HepG2 (cell line): ENCODE results near the gene TEX14. TPM values are rescaled to one million over a fixed set of nuclear protein-coding genes. Genes with fewer than 3 reads are reported as not detected.

Experiments used
- ATAC-seq: fragments of 200-7000 bp; cut with Tn5 transposase; 3 replicates; pipeline ENCODE4 v1.9.1; 2020; ENCODE audit warnings: mild to moderate bottlenecking, moderate library complexity
- BruUV-seq: library from RNA; stranded (reverse); fragments of 400-500 nt; replicated peaks from 2 replicates; lab custom pipeline; 2021; lab: Mats Ljungman, UMichigan
- CTCF ChIA-PET: fragments of 300-600 bp; formaldehyde crosslinking; extraction: SDS; loops from one replicate; lab custom pipeline; 2021; ENCODE audit warnings: low total read pairs, inconsistent platforms, low intra/inter-chr PET ratio; lab: Yijun Ruan, JAX
- POLR2A ChIA-PET: fragments of 350-600 bp; sonication (Branson Sonifier 250); formaldehyde crosslinking; loops from one replicate; lab custom pipeline; 2020; ENCODE audit warnings: antibody characterized with exemption, inconsistent platforms; lab: Yijun Ruan, JAX
- DNase-seq: peaks from one replicate; pipeline ENCODE4 v3.0.0-alpha.2; 2015; ENCODE audit warnings: low spot score
- FAIRE-seq: peaks from 3 replicates; lab custom pipeline; 2011; peaks lifted over from hg19 to GRCh38; lab: Jason Lieb, UNC
- H2AFZ ChIP-seq: one replicate; pipeline ENCODE4 v1.6.1; 2011; ENCODE audit warnings: low read length, inconsistent platforms
- H3K27ac ChIP-seq: fragments of 300-600 bp; 3 replicates; pipeline ENCODE4 v1.8.0; 2011; ENCODE audit warnings: mixed run types, mild to moderate bottlenecking, mixed read lengths, low read length, inconsistent platforms; ENCODE audit not compliant: insufficient read depth; ENCODE audit errors: extremely low read length
- H3K27me3 ChIP-seq, 2 experiments: fragments of 200-600 bp in 1 of 2; 2 replicates in 1 of 2; 3 replicates in 1 of 2; pipeline versions ENCODE4 v1.6.0 to v1.8.0; 2011; ENCODE audit warnings: low read length in 2 of 2, mild to moderate bottlenecking in 2 of 2, moderate library complexity in 2 of 2, inconsistent platforms in 1 of 2; ENCODE audit not compliant: insufficient read depth in 2 of 2, control insufficient read depth in 1 of 2
- H3K36me3 ChIP-seq, 2 experiments: fragments of 200-600 bp in 1 of 2; replicated peaks in 1 of 2; 2 replicates in 1 of 2; 3 replicates in 1 of 2; pipeline versions ENCODE4 v1.5.1 to v1.8.0; 2011; ENCODE audit warnings: low read length in 2 of 2, inconsistent platforms in 1 of 2; ENCODE audit not compliant: insufficient read depth in 2 of 2, control insufficient read depth in 1 of 2
- H3K4me1 ChIP-seq: 2 replicates; pipeline ENCODE4 v1.5.1; 2012; ENCODE audit warnings: low read length, inconsistent platforms; ENCODE audit not compliant: insufficient read depth
- H3K4me2 ChIP-seq: 2 replicates; pipeline ENCODE4 v1.6.0; 2011; ENCODE audit warnings: low read depth, low read length, inconsistent platforms
- H3K4me3 ChIP-seq, 3 experiments: fragments of 200-600 bp in 1 of 3; sonication (generic), shearing (Covaris generic) in 1 of 3; replicated peaks in 1 of 3; 2 replicates each; pipeline ENCODE4 v1.5.1; 2011 to 2016; ENCODE audit warnings: low read length in 3 of 3, inconsistent platforms in 2 of 3, low read depth in 2 of 3, mild to moderate bottlenecking in 2 of 3, control low read depth in 1 of 3, mixed read lengths in 1 of 3; ENCODE audit not compliant: insufficient read depth in 1 of 3
- H3K79me2 ChIP-seq: one replicate; pipeline ENCODE4 v1.6.1; 2011; ENCODE audit warnings: low read length, inconsistent platforms; ENCODE audit not compliant: insufficient read depth
- H3K9ac ChIP-seq: 2 replicates; pipeline ENCODE4 v1.6.0; 2011; ENCODE audit warnings: mild to moderate bottlenecking, low read depth, low read length, inconsistent platforms; ENCODE audit not compliant: insufficient read depth
- H3K9me3 ChIP-seq: 2 replicates; pipeline ENCODE4 v1.5.1; 2012; ENCODE audit warnings: mild to moderate bottlenecking, low read length
- H4K20me1 ChIP-seq: 2 replicates; pipeline ENCODE4 v1.6.0; 2011; ENCODE audit warnings: inconsistent platforms, mild to moderate bottlenecking, low read length, moderate library complexity; ENCODE audit not compliant: insufficient read depth
- ERF ChIP-seq: IDR thresholded peaks from 2 replicates; pipeline ENCODE4 v1.6.1; 2018; ENCODE audit warnings: missing biosample characterization, missing genetic modification reagents
- ESRRA ChIP-seq: sonication (generic); formaldehyde crosslinking; IDR thresholded peaks from 2 replicates; pipeline ENCODE4 v1.5.1; 2020; ENCODE audit warnings: mild to moderate bottlenecking, low read depth, missing genetic modification reagents
- FOXA3 ChIP-seq: IDR thresholded peaks from 2 replicates; pipeline ENCODE4 v1.6.1; 2016; ENCODE audit warnings: missing genetic modification reagents, missing compliant biosample characterization
- HOMEZ ChIP-seq: IDR thresholded peaks from 2 replicates; pipeline ENCODE4 v1.6.1; 2016; ENCODE audit warnings: low read depth
- JUN ChIP-seq: sonication (generic); formaldehyde crosslinking; IDR thresholded peaks from 2 replicates; pipeline ENCODE4 v1.4.0; 2020; ENCODE audit warnings: mild to moderate bottlenecking, missing genetic modification reagents
- KDM4B ChIP-seq: sonication (generic); formaldehyde crosslinking; IDR thresholded peaks from 2 replicates; pipeline ENCODE4 v1.4.0; 2020; ENCODE audit warnings: missing genetic modification reagents
- MXD3 ChIP-seq: IDR thresholded peaks from 2 replicates; pipeline ENCODE4 v1.6.1; 2016; ENCODE audit warnings: mild to moderate bottlenecking, missing biosample characterization, missing genetic modification reagents
- NFIB ChIP-seq: sonication (generic); formaldehyde crosslinking; IDR thresholded peaks from 2 replicates; pipeline ENCODE4 v1.9.0; 2021; ENCODE audit warnings: missing genetic modification reagents, mild to moderate bottlenecking, borderline replicate concordance
- NR2F2 ChIP-seq: IDR thresholded peaks from 2 replicates; pipeline ENCODE4 v1.6.1; 2012; ENCODE audit warnings: low read depth, inconsistent platforms, borderline replicate concordance
- POGZ ChIP-seq: sonication (generic); formaldehyde crosslinking; IDR thresholded peaks from 2 replicates; pipeline ENCODE4 v1.4.0; 2020; ENCODE audit warnings: mild to moderate bottlenecking, missing genetic modification reagents
- PPARG ChIP-seq: conservative IDR thresholded peaks from 2 replicates; pipeline ENCODE4 v1.6.1; 2016; ENCODE audit warnings: missing biosample characterization, missing genetic modification reagents
- SNAPC2 ChIP-seq: sonication (generic); formaldehyde crosslinking; IDR thresholded peaks from 2 replicates; pipeline ENCODE4 v1.8.1; 2022; ENCODE audit warnings: mild to moderate bottlenecking, missing genetic modification reagents
- THAP11 ChIP-seq: IDR thresholded peaks from 2 replicates; pipeline ENCODE4 v1.6.1; 2016; ENCODE audit warnings: missing biosample characterization, missing genetic modification reagents
- WIZ ChIP-seq: sonication (generic); formaldehyde crosslinking; IDR thresholded peaks from 2 replicates; pipeline ENCODE4 v1.5.1; 2020; ENCODE audit warnings: mild to moderate bottlenecking, missing genetic modification reagents
- ZMYM3 ChIP-seq: sonication (generic); formaldehyde crosslinking; IDR thresholded peaks from 2 replicates; pipeline ENCODE4 v1.5.1; 2020; ENCODE audit warnings: mild to moderate bottlenecking, missing genetic modification reagents
- ZNF350 ChIP-seq: sonication (generic); formaldehyde crosslinking; IDR thresholded peaks from 2 replicates; pipeline ENCODE4 v1.4.0; 2020; ENCODE audit warnings: mild to moderate bottlenecking, low read depth, missing genetic modification reagents, borderline replicate concordance
- WGBS: methylation state at CpG from one replicate; pipeline ENCODE4 v1.1.6; 2017; ENCODE audit warnings: low lambda C conversion rate; 5-methylcytosine and 5-hydroxymethylcytosine counted together
- in situ Hi-C: cut with HindIII; loops from 2 replicates; pipeline ENCODE4 v1.10.0; 2017; ENCODE audit warnings: low pct_unique_long_range_greater_than_20kb; ENCODE audit not compliant: extremely low pct_ligation_motif_present
- intact Hi-C: fragments of 100-400 bp; cut with micrococcal nuclease; formaldehyde crosslinking; loops from one replicate; pipeline ENCODE4 v1.10.0; 2022; ENCODE audit not compliant: unreplicated experiment
- polyA plus RNA-seq, 8 experiments: library from polyadenylated mRNA; depleted of rRNA in 3 of 8; stranded (reverse) in 7 of 8; unstranded in 1 of 8; fragments of >200 nt; fragmentation: Illumina TruSeq in 4 of 8; extraction: Trizol in 4 of 8; gene quantifications; 2 replicates each; pipeline versions ENCODE4 v1.2.1 to v1.2.3, GENCODE V29; 2011 to 2016; ENCODE audit warnings: low read depth in 4 of 8, missing spikeins in 1 of 8, mixed read lengths in 1 of 8; ENCODE audit not compliant: insufficient read depth in 1 of 8
- total RNA-seq, 5 experiments: library from RNA; depleted of rRNA; stranded (reverse); fragments of >200 nt; fragmentation: Illumina TruSeq; extraction: Trizol; gene quantifications; 2 replicates each; pipeline ENCODE4 v1.2.3, GENCODE V29; 2016; ENCODE audit warnings: low read depth in 1 of 5
- TF ChIP-seq, protein P1 (sequence below): IDR thresholded peaks from 2 replicates; pipeline ENCODE4 v1.6.1; 2016; ENCODE audit warnings: missing genetic modification reagents, missing compliant biosample characterization

TEX14 gene
- total and polyA plus RNA-seq, 2 of the 13 experiments (the other 11 are each of a cell fraction or from before 2014, with no cell fraction given), result 0.04 to 0.07 TPM

DNA sequence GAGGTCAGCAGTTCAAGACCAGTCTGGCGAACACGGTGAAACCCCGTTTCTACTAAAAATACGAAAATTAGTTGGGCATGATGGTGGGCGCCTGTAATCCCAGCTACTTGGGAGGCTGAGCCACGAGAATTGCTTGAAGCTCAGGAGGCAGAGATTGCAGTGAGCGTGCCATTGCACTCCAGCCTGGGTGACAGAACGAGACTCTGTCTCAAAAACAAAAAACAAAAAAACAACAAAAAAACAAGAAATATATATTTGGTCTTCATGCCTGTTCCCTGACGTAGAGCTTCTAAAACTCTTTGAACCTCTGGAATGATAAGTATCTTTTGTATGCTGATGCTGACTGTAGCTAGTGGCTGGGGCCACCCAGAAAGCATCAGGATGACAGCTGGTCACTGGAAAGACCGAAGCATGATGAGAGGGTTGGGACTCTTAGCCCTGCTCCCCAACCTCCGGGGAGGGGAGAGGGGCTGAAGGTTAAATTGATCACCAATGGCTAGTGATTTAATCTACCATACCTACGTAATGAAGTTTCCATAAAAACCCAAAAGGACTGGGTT, 54.8 kb downstream of the TEX14 start (continued):
- TF ChIP-seq ESRRA (CRISPR knock-in tag), result no peak
- no peak for TF ChIP-seq JUN (CRISPR knock-in tag)
- TF ChIP-seq PPARG (CRISPR knock-in tag), result no peak
- TF ChIP-seq ERF, result no peak
- TF ChIP-seq KDM4B (CRISPR knock-in tag), result no peak
- TF ChIP-seq THAP11 (CRISPR knock-in tag), result no peak
- TF ChIP-seq, protein P1, sequence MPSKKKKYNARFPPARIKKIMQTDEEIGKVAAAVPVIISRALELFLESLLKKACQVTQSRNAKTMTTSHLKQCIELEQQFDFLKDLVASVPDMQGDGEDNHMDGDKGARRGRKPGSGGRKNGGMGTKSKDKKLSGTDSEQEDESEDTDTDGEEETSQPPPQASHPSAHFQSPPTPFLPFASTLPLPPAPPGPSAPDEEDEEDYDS (CRISPR knock-in tag), result no peak
- TF ChIP-seq NR2F2, result no peak
- TF ChIP-seq ZNF350 (CRISPR knock-in tag), result no peak
- TF ChIP-seq SNAPC2, result no peak

- TSS peak; percentile 100 for BruUV-seq
- H3K36me3 ChIP-seq, result no peaks in the 10 kb centered on the region
- no peaks in the 10 kb centered on the region for H3K79me2 ChIP-seq
- peak; percentile 16 for ATAC-seq
- 64% methylated on average over 20 of the region's 20 CpGs for WGBS
- H3K27me3 ChIP-seq, result no peaks in the 10 kb centered on the region; a peak in 1 of 5 replicates
- POLR2A ChIA-PET, result interaction anchor here (0.5 to 2.6 kb wide), 39 partner anchors 8 to 1332 kb away, joined by 3 to 154 read pairs (median 9); partner anchors contain the start of genes DYNLL2, MTMR4, PRR11 and RAD51C
- CTCF ChIA-PET, result interaction anchor here (1.2 kb wide), 1 partner anchor 45 kb away, joined by 6 read pairs; no protein-coding TSS in a partner anchor
- H3K4me1 ChIP-seq, result peaks cover 29% of the 10 kb centered on the region
- peak overlapping the region; percentile 96 for H3K27ac ChIP-seq
- peak overlapping the region; percentile 52 to 71 (median 71) for H3K4me3 ChIP-seq
- peak overlapping the region; percentile 47 for H2AFZ ChIP-seq
- peak; percentile 29 for DNase-seq
- H3K9ac ChIP-seq, result peak overlapping the region; percentile 90
- intact Hi-C loops, result loop anchor here (1.0 kb wide), 3 partner anchors 27 to 433 kb away; partner anchors contain the start of genes RAD51C and TEX14
- in situ Hi-C loops, result no loop called here
- no peaks in the 10 kb centered on the region for H3K9me3 ChIP-seq
- peak; percentile 18 for FAIRE-seq
- H4K20me1 ChIP-seq, result no peaks in the 10 kb centered on the region
- H3K4me2 ChIP-seq, result peak overlapping the region; percentile 97
- TF ChIP-seq ZMYM3 (CRISPR knock-in tag) (peak; percentile 86), POGZ (no peak), FOXA3 (CRISPR knock-in tag) (peak; percentile 6; the same call in 1 of the 2 replicates), NFIB (CRISPR knock-in tag) (no peak), MXD3 (CRISPR knock-in tag) (peak; percentile 47; the same call in 1 of the 2 replicates), HOMEZ (CRISPR knock-in tag) (0 out of 2 replicates have a peak, but pooled peaks have one; percentile 3), WIZ (0 out of 2 replicates have a peak, but pooled peaks have one; percentile 7)
Observed at GRCh38 chr17:58632324-58633314, 59.2 kb downstream of the TEX14 start.
